K562 (cell line): ENCODE data around the gene DRICH1. TPM values are rescaled to one million over a fixed set of nuclear protein-coding genes. Genes with fewer than 3 reads are reported as not detected.

Experiments used
- ATAC-seq: fragments of 200-7000 bp; cut with Tn5 transposase; 3 replicates; pipeline ENCODE4 v1.9.1; 2020; ENCODE audit warnings: moderate library complexity
- BruUV-seq: library from RNA; stranded (reverse); fragments of 400-500 nt; replicated peaks from 2 replicates; lab custom pipeline; 2021; lab: Mats Ljungman, UMichigan
- CTCF ChIA-PET: fragments of 300-600 bp; formaldehyde crosslinking; extraction: SDS; loops from one replicate; lab custom pipeline; 2021; ENCODE audit warnings: low intra/inter-chr PET ratio; lab: Yijun Ruan, JAX
- POLR2A ChIA-PET: fragments of 300-600, 350-650 bp; sonication (Branson Sonifier 250); formaldehyde crosslinking; extraction: SDS; loops from one replicate; lab custom pipeline; 2021; ENCODE audit warnings: antibody characterized with exemption, inconsistent platforms; lab: Yijun Ruan, JAX
- DNase-seq, 4 experiments: peaks; one replicate each; pipeline versions ENCODE4 v3.0.0 to v3.0.0-alpha.2; 2011 to 2018; ENCODE audit warnings: low spot score in 3 of 4, mixed read lengths in 3 of 4; ENCODE audit errors: extremely low read depth in 1 of 4
- FAIRE-seq: peaks from 2 replicates; lab custom pipeline; 2011; peaks lifted over from hg19 to GRCh38; lab: Jason Lieb, UNC
- H2AFZ ChIP-seq: 2 replicates; pipeline ENCODE4 v1.6.0; 2011; ENCODE audit warnings: low read depth, low read length, control low read depth, inconsistent platforms
- H3K27ac ChIP-seq: fragments of 200-600 bp; 3 replicates; pipeline ENCODE4 v1.8.0; 2011; ENCODE audit warnings: low read depth, mild to moderate bottlenecking, control low read depth, inconsistent platforms, low read length, moderate library complexity, mixed read lengths; ENCODE audit errors: extremely low read depth
- H3K27me3 ChIP-seq, 2 experiments: fragments of 300-600 bp in 1 of 2; 2 replicates in 1 of 2; 3 replicates in 1 of 2; pipeline versions ENCODE4 v1.6.0 to v1.8.0; 2011; ENCODE audit warnings: inconsistent platforms in 2 of 2, low read length in 2 of 2, mild to moderate bottlenecking in 1 of 2, mixed read lengths in 1 of 2, moderate library complexity in 1 of 2; ENCODE audit not compliant: control insufficient read depth in 2 of 2, insufficient read depth in 2 of 2
- H3K36me3 ChIP-seq: fragments of 300-600 bp; 3 replicates; pipeline ENCODE4 v1.8.0; 2011; ENCODE audit warnings: mild to moderate bottlenecking, low read length, inconsistent platforms; ENCODE audit not compliant: control insufficient read depth, insufficient read depth
- H3K4me1 ChIP-seq, 2 experiments: fragments of 200-600 bp in 1 of 2; replicated peaks in 1 of 2; 2 replicates in 1 of 2; 3 replicates in 1 of 2; pipeline versions ENCODE4 v1.5.1 to v1.8.0; 2011; ENCODE audit warnings: inconsistent platforms in 2 of 2, low read length in 2 of 2, mild to moderate bottlenecking in 1 of 2, mixed read lengths in 1 of 2, moderate library complexity in 1 of 2; ENCODE audit not compliant: control insufficient read depth in 2 of 2, insufficient read depth in 2 of 2
- H3K4me2 ChIP-seq: 2 replicates; pipeline ENCODE4 v1.6.1; 2011; ENCODE audit warnings: low read length, control low read depth, inconsistent platforms, mixed read lengths; ENCODE audit not compliant: insufficient read depth
- H3K4me3 ChIP-seq: fragments of 200-600 bp; sonication (generic), shearing (Covaris generic); 2 replicates; pipeline ENCODE4 v1.5.1; 2016; ENCODE audit warnings: control low read depth, inconsistent platforms
- H3K79me2 ChIP-seq: fragments of 200-600 bp; 3 replicates; pipeline ENCODE4 v1.8.0; 2011; ENCODE audit warnings: low read length, inconsistent platforms; ENCODE audit not compliant: control insufficient read depth, insufficient read depth
- H3K9ac ChIP-seq, 2 experiments: 2 replicates each; pipeline versions ENCODE4 v1.6.0 to v1.6.1; 2011; ENCODE audit warnings: low read depth in 2 of 2, low read length in 2 of 2, control low read depth in 1 of 2, inconsistent platforms in 1 of 2, mild to moderate bottlenecking in 1 of 2, mixed read lengths in 1 of 2; ENCODE audit not compliant: insufficient read depth in 1 of 2
- H3K9me1 ChIP-seq: one replicate; pipeline ENCODE4 v1.6.0; 2011; ENCODE audit warnings: inconsistent platforms, mild to moderate bottlenecking, low read length, moderate library complexity; ENCODE audit not compliant: control insufficient read depth, insufficient read depth
- H3K9me3 ChIP-seq: replicated peaks from 2 replicates; pipeline ENCODE4 v1.5.1; 2011; ENCODE audit warnings: low read depth, low read length, inconsistent platforms; ENCODE audit not compliant: control insufficient read depth, insufficient read depth
- H4K20me1 ChIP-seq: replicated peaks from 2 replicates; pipeline ENCODE4 v1.6.1; 2011; ENCODE audit warnings: low read length, inconsistent platforms, mixed read lengths; ENCODE audit not compliant: control insufficient read depth, insufficient read depth
- FOXK1 ChIP-seq: sonication (generic); formaldehyde crosslinking; IDR thresholded peaks from 2 replicates; pipeline ENCODE4 v1.8.0; 2022; ENCODE audit warnings: missing genetic modification reagents, mild to moderate bottlenecking, borderline replicate concordance
- KLF13 ChIP-seq: fragments of 450-650 bp; IDR thresholded peaks from 2 replicates; pipeline ENCODE4 v1.6.1; 2016; ENCODE audit warnings: missing genetic modification characterization, low read depth, mild to moderate bottlenecking, missing compliant biosample characterization, moderate library complexity, borderline replicate concordance
- KLF6 ChIP-seq: fragments of 250-450 bp; sonication (Bioruptor Pico); IDR thresholded peaks from 2 replicates; pipeline ENCODE4 v1.4.0; 2020; ENCODE audit warnings: mild to moderate bottlenecking, moderate library complexity, borderline replicate concordance
- MYC ChIP-seq, 2 experiments: fragments of 250-450 bp in 1 of 2; sonication (Bioruptor Pico) in 1 of 2; IDR thresholded peaks; 2 replicates each; pipeline versions ENCODE4 v1.5.1 to v1.6.1; 2012 to 2021; ENCODE audit warnings: low read depth in 2 of 2, borderline replicate concordance in 1 of 2, improper control_type of control experiment in 1 of 2, low read length in 1 of 2, mild to moderate bottlenecking in 1 of 2, moderate library complexity in 1 of 2
- NFIC ChIP-seq: fragments of 450-650 bp; IDR thresholded peaks from 2 replicates; pipeline ENCODE4 v1.6.1; 2017; ENCODE audit warnings: mild to moderate bottlenecking, inconsistent platforms
- NR2C1 ChIP-seq, 2 experiments: fragments of 450-650 bp; IDR thresholded peaks; 2 replicates each; pipeline ENCODE4 v1.6.1; 2017; ENCODE audit warnings: mild to moderate bottlenecking in 2 of 2, antibody characterized with exemption in 1 of 2, inconsistent platforms in 1 of 2, missing compliant biosample characterization in 1 of 2, missing genetic modification characterization in 1 of 2
- RFX1 ChIP-seq: fragments of 450-650 bp; IDR thresholded peaks from 2 replicates; pipeline ENCODE4 v1.6.1; 2016; ENCODE audit warnings: mild to moderate bottlenecking, moderate library complexity
- RREB1 ChIP-seq: fragments of 250-450 bp; sonication (Bioruptor Pico); IDR thresholded peaks from 2 replicates; pipeline ENCODE4 v1.4.0; 2020
- TEAD2 ChIP-seq: fragments of 450-650 bp; IDR thresholded peaks from 2 replicates; pipeline ENCODE4 v1.6.1; 2016; ENCODE audit warnings: missing genetic modification characterization, control low read depth, missing compliant biosample characterization
- TEAD4 ChIP-seq, 2 experiments: sonication (generic) in 1 of 2; formaldehyde crosslinking in 1 of 2; IDR thresholded peaks; 2 replicates each; pipeline versions ENCODE4 v1.6.1 to v1.8.0; 2012 to 2022; ENCODE audit warnings: borderline replicate concordance in 1 of 2, inconsistent platforms in 1 of 2, low read length in 1 of 2, mild to moderate bottlenecking in 1 of 2, missing genetic modification reagents in 1 of 2
- ZBTB8A ChIP-seq: fragments of 450-650 bp; IDR thresholded peaks from 2 replicates; pipeline ENCODE4 v1.6.1; 2018; ENCODE audit warnings: mild to moderate bottlenecking, moderate library complexity; ENCODE audit not compliant: partially characterized antibody
- ZSCAN29 ChIP-seq: fragments of 450-650 bp; IDR thresholded peaks from 2 replicates; pipeline ENCODE4 v1.6.1; 2017
- WGBS: fragments of 100-300 bp; shearing (Covaris generic); methylation state at CpG from one replicate; pipeline ENCODE4 v1.1.6; 2016; ENCODE audit warnings: low coverage, mixed read lengths; ENCODE audit not compliant: insufficient coverage; ENCODE audit errors: missing lambda C conversion rate; 5-methylcytosine and 5-hydroxymethylcytosine counted together
- in situ Hi-C: fragments of 300-500 bp; cut with MboI; formaldehyde crosslinking; loops from 4 replicates; pipeline ENCODE4 v1.15.0; 2018; ENCODE audit warnings: inconsistent platforms, mixed read lengths
- intact Hi-C: fragments of 100-400 bp; cut with micrococcal nuclease; formaldehyde crosslinking; loops from 2 replicates; pipeline ENCODE4 v1.14.2; 2022
- polyA plus RNA-seq, 8 experiments: library from polyadenylated mRNA; depleted of rRNA in 4 of 8; stranded (reverse) in 5 of 8; unstranded in 3 of 8; fragments of >200 nt; fragmentation: Nextera tagmentation in 2 of 8; fragmentation: Illumina TruSeq in 1 of 8; extraction: Ambion mirVana in 2 of 8; extraction: Trizol in 1 of 8; gene quantifications; 2 replicates each; pipeline versions ENCODE4 v1.2.1 to v1.2.3, GENCODE V29; 2011 to 2014; ENCODE audit warnings: inconsistent platforms in 1 of 8, missing spikeins in 1 of 8
- total RNA-seq, 7 experiments: library from RNA; depleted of rRNA in 6 of 7; stranded (reverse); fragments of >200 nt in 6 of 7; fragmentation: Illumina TruSeq in 2 of 7; extraction: Trizol in 2 of 7; gene quantifications; 2 replicates each; pipeline versions ENCODE4 v1.2.1 to v1.2.3, GENCODE V29; 2011 to 2021; ENCODE audit warnings: low replicate concordance in 1 of 7

Gene DRICH1
- total and polyA plus RNA-seq, 9 of the 15 experiments (the other 6 are each of a cell fraction or from before 2014, with no cell fraction given): 0.07 to 0.36 (median 0.14) TPM; not detected in 2

GRCh38 chr22:23571486-23571885 is 60.6 kb downstream of the DRICH1 start:
- ATAC-seq: no peak
- WGBS: 11% methylated on average over 4 of the region's 4 CpGs
- CTCF ChIA-PET: no interaction called here

GRCh38 chr22:23570681-23571080 is 61.4 kb downstream of the DRICH1 start:
- H2AFZ ChIP-seq: no peak overlapping the region
- no peak overlapping the region for H3K4me2 ChIP-seq
- H3K36me3 ChIP-seq: no peaks in the 10 kb centered on the region
- no peak overlapping the region for H3K4me3 ChIP-seq
- no peaks in the 10 kb centered on the region for H3K9me3 ChIP-seq
- 37% methylated on average over 6 of the region's 8 CpGs for WGBS
- intact Hi-C loops: no loop called here
- ChIA-PET POLR2A (no interaction called here), CTCF (no interaction called here)
- FAIRE-seq (no peak), DNase-seq (no peak), ATAC-seq (no peak)
- BruUV-seq: no TSS peak
- no peaks in the 10 kb centered on the region for H4K20me1 ChIP-seq
- in situ Hi-C loops: no loop called here
- peaks cover 0 to 6% of the 10 kb centered on the region in 2 experiments; a peak in 2 of 5 replicates for H3K4me1 ChIP-seq
- no peak overlapping the region for H3K27ac ChIP-seq
- no peaks in the 10 kb centered on the region for H3K79me2 ChIP-seq
- no peak overlapping the region for H3K9ac ChIP-seq
- H3K27me3 ChIP-seq: peaks cover 0 to 15% of the 10 kb centered on the region in 2 experiments; a peak in 3 of 5 replicates
- no peaks in the 10 kb centered on the region for H3K9me1 ChIP-seq
- no peak for TF ChIP-seq FOXK1 (CRISPR knock-in tag)
- no peak for TF ChIP-seq RREB1 (CRISPR knock-in tag)
- no peak for TF ChIP-seq NR2C1 (IDR thresholded peaks at IDR 0.05)
- no peak for TF ChIP-seq NR2C1 (tag; IDR thresholded peaks at IDR 0.05)
- TF ChIP-seq KLF13 (tag): no peak
- no peak for TF ChIP-seq MYC (IDR thresholded peaks at IDR 0.05; ENCODE audit: low read depth, low read length)
- TF ChIP-seq MYC (CRISPR knock-in tag; IDR thresholded peaks at IDR 0.05; ENCODE audit: borderline replicate concordance, low read depth): no peak
- no peak for TF ChIP-seq TEAD4 (IDR thresholded peaks at IDR 0.05; ENCODE audit: low read length)
- no peak for TF ChIP-seq TEAD4 (CRISPR knock-in tag; IDR thresholded peaks at IDR 0.05; ENCODE audit: borderline replicate concordance)

More at GRCh38 chr22:23571486-23571885, 60.6 kb downstream of the DRICH1 start:
- H3K9me1 ChIP-seq: no peaks in the 10 kb centered on the region
- H3K27ac ChIP-seq: no peak overlapping the region
- no peaks in the 10 kb centered on the region for H3K79me2 ChIP-seq
- intact Hi-C loops: no loop called here
- no peaks in the 10 kb centered on the region; a peak in 2 of 5 replicates for H3K4me1 ChIP-seq
- no peak overlapping the region for H3K4me3 ChIP-seq
- DNase-seq (no peak), FAIRE-seq (no peak)
- in situ Hi-C loops: no loop called here
- H2AFZ ChIP-seq: no peak overlapping the region
- no peak overlapping the region for H3K9ac ChIP-seq
- H3K9me3 ChIP-seq: no peaks in the 10 kb centered on the region
- POLR2A ChIA-PET: no interaction called here
- H3K36me3 ChIP-seq: no peaks in the 10 kb centered on the region
- no TSS peak for BruUV-seq
- H3K4me2 ChIP-seq: no peak overlapping the region
- peaks cover 0 to 11% of the 10 kb centered on the region in 2 experiments; a peak in 2 of 5 replicates for H3K27me3 ChIP-seq
- TF ChIP-seq KLF6 (CRISPR knock-in tag) (no peak), ZBTB8A (no peak), ZSCAN29 (no peak), NFIC (no peak), TEAD2 (tag) (no peak), FOXK1 (CRISPR knock-in tag) (no peak), RFX1 (no peak)
- no peaks in the 10 kb centered on the region for H4K20me1 ChIP-seq
